H1 (cell line): ENCODE data around the gene TMEM183A. TPM values are rescaled to one million over a fixed set of nuclear protein-coding genes. Genes with fewer than 3 reads are reported as not detected.
A peak's percentile ranks its signal among the peaks of the same experiment; 100 is the strongest.

Source experiments
- CTCF ChIA-PET: fragments of 300-600 bp; sonication (Branson Sonifier 250); formaldehyde crosslinking; loops from one replicate; lab custom pipeline; 2021; ENCODE audit not compliant: partially characterized antibody; lab: Charles Lee
- POLR2A ChIA-PET: fragments of 300-600 bp; sonication (Branson Sonifier 250); formaldehyde crosslinking; loops from one replicate; lab custom pipeline; 2021; ENCODE audit warnings: inconsistent platforms; ENCODE audit not compliant: partially characterized antibody; lab: Charles Lee
- DNase-seq, 2 experiments: peaks; one replicate each; pipeline versions ENCODE4 v3.0.0 to v3.0.0-alpha.2; 2010 to 2022; ENCODE audit warnings: low spot score in 2 of 2, low read depth in 1 of 2, mixed read lengths in 1 of 2
- FAIRE-seq: peaks from 2 replicates; lab custom pipeline; 2011; peaks lifted over from hg19 to GRCh38; lab: Jason Lieb, UNC
- H2AFZ ChIP-seq: 2 replicates; pipeline ENCODE4 v1.8.1; 2012; ENCODE audit warnings: low read length, inconsistent platforms
- H2AK5ac ChIP-seq: 2 replicates; pipeline ENCODE4 v1.6.1; 2013; ENCODE audit warnings: low read depth, low read length
- H2BK120ac ChIP-seq: replicated peaks from 2 replicates; pipeline ENCODE3; 2013; ENCODE audit warnings: low read depth, low read length, inconsistent platforms
- H2BK12ac ChIP-seq: 2 replicates; pipeline ENCODE4 v1.6.1; 2013; ENCODE audit warnings: low read depth, low read length
- H2BK15ac ChIP-seq: 2 replicates; pipeline ENCODE4 v1.6.1; 2013; ENCODE audit warnings: low read length
- H2BK20ac ChIP-seq: 2 replicates; pipeline ENCODE4 v1.6.1; 2013; ENCODE audit warnings: low read length
- H2BK5ac ChIP-seq: 2 replicates; pipeline ENCODE4 v1.6.1; 2013; ENCODE audit warnings: low read depth, low read length
- H3K14ac ChIP-seq: 2 replicates; pipeline ENCODE4 v1.6.1; 2013; ENCODE audit warnings: inconsistent platforms; ENCODE audit not compliant: insufficient read length
- H3K18ac ChIP-seq: 2 replicates; pipeline ENCODE4 v1.6.1; 2013; ENCODE audit warnings: low read length; ENCODE audit errors: extremely low read depth
- H3K23ac ChIP-seq: 2 replicates; pipeline ENCODE4 v1.6.1; 2013; ENCODE audit warnings: inconsistent platforms; ENCODE audit not compliant: insufficient read length
- H3K23me2 ChIP-seq: 2 replicates; pipeline ENCODE4 v1.6.1; 2013; ENCODE audit warnings: low read depth, low read length
- H3K27ac ChIP-seq: 2 replicates; pipeline ENCODE4 v1.6.1; 2011; ENCODE audit warnings: low read depth, low read length, inconsistent platforms
- H3K27me3 ChIP-seq, 4 experiments: replicated peaks in 1 of 4; 1 replicate in 1 of 4; 2 replicates in 3 of 4; pipeline versions ENCODE4 v1.6.1 to v1.8.1; 2011 to 2013; ENCODE audit warnings: low read length in 3 of 4, mild to moderate bottlenecking in 3 of 4, inconsistent platforms in 2 of 4, mixed read lengths in 2 of 4, moderate library complexity in 1 of 4; ENCODE audit not compliant: control insufficient read depth in 3 of 4, insufficient read depth in 3 of 4; ENCODE audit errors: extremely low read depth in 1 of 4
- H3K36me3 ChIP-seq, 4 experiments: 2 replicates each; pipeline versions ENCODE4 v1.6.1 to v1.8.1; 2011 to 2013; ENCODE audit warnings: mild to moderate bottlenecking in 4 of 4, low read length in 3 of 4, moderate library complexity in 2 of 4, control low read depth in 1 of 4, inconsistent platforms in 1 of 4; ENCODE audit not compliant: insufficient read depth in 4 of 4, control insufficient read depth in 2 of 4
- H3K4ac ChIP-seq: replicated peaks from 2 replicates; pipeline ENCODE3; 2013; ENCODE audit warnings: low read length, low read depth, mixed read lengths, inconsistent platforms; ENCODE audit not compliant: insufficient read length
- H3K4me1 ChIP-seq, 4 experiments: replicated peaks in 1 of 4; 1 replicate in 1 of 4; 2 replicates in 3 of 4; pipeline versions ENCODE4 v1.6.1 to v1.8.1; 2011 to 2013; ENCODE audit warnings: low read length in 3 of 4, inconsistent platforms in 2 of 4, mixed read lengths in 1 of 4; ENCODE audit not compliant: insufficient read depth in 4 of 4, control insufficient read depth in 3 of 4
- H3K4me2 ChIP-seq, 2 experiments: 2 replicates each; pipeline versions ENCODE4 v1.6.1 to v1.8.1; 2011 to 2013; ENCODE audit warnings: low read depth in 2 of 2, low read length in 2 of 2, control low read depth in 1 of 2, inconsistent platforms in 1 of 2, mild to moderate bottlenecking in 1 of 2; ENCODE audit not compliant: insufficient read depth in 1 of 2
- H3K4me3 ChIP-seq, 4 experiments: fragments of 200-600, 300-600 bp in 1 of 4; sonication (generic), shearing (Covaris generic), sonication (Bioruptor Twin) in 1 of 4; 2 replicates each; pipeline versions ENCODE4 v1.5.1 to v1.8.1; 2011 to 2016; ENCODE audit warnings: low read length in 4 of 4, low read depth in 3 of 4, control low read depth in 2 of 4, inconsistent platforms in 2 of 4, mild to moderate bottlenecking in 2 of 4, mixed read lengths in 1 of 4, moderate library complexity in 1 of 4; ENCODE audit not compliant: insufficient read depth in 2 of 4; ENCODE audit errors: extremely low read depth in 1 of 4
- H3K56ac ChIP-seq: replicated peaks from 2 replicates; pipeline ENCODE3; 2013; ENCODE audit warnings: low read depth, mild to moderate bottlenecking, mixed read lengths, low read length, inconsistent platforms; ENCODE audit not compliant: insufficient read length
- H3K79me1 ChIP-seq: 2 replicates; pipeline ENCODE4 v1.6.1; 2013; ENCODE audit warnings: low read depth, low read length, control low read depth
- H3K79me2 ChIP-seq, 2 experiments: 2 replicates each; pipeline versions ENCODE4 v1.6.1 to v1.8.1; 2012 to 2013; ENCODE audit warnings: low read length in 2 of 2, mild to moderate bottlenecking in 2 of 2, inconsistent platforms in 1 of 2; ENCODE audit not compliant: insufficient read depth in 2 of 2, control insufficient read depth in 1 of 2
- H3K9ac ChIP-seq, 4 experiments: replicated peaks in 1 of 4; 1 replicate in 1 of 4; 2 replicates in 3 of 4; pipeline versions ENCODE4 v1.6.1 to v1.8.1; 2011 to 2013; ENCODE audit warnings: low read depth in 3 of 4, low read length in 3 of 4, control low read depth in 2 of 4, mild to moderate bottlenecking in 2 of 4, moderate library complexity in 2 of 4, inconsistent platforms in 1 of 4; ENCODE audit errors: extremely low read depth in 1 of 4
- H3K9me3 ChIP-seq, 2 experiments: 2 replicates each; pipeline versions ENCODE4 v1.6.1 to v1.8.1; 2012 to 2013; ENCODE audit warnings: mild to moderate bottlenecking in 2 of 2, moderate library complexity in 2 of 2, control low read depth in 1 of 2, inconsistent platforms in 1 of 2, low read depth in 1 of 2, low read length in 1 of 2, mixed read lengths in 1 of 2; ENCODE audit not compliant: insufficient read depth in 2 of 2
- H4K20me1 ChIP-seq, 2 experiments: replicated peaks in 1 of 2; 2 replicates each; pipeline versions ENCODE3 to v1.8.1; 2011 to 2013; ENCODE audit warnings: inconsistent platforms in 2 of 2, low read length in 2 of 2, mild to moderate bottlenecking in 1 of 2; ENCODE audit not compliant: insufficient read depth in 2 of 2, control insufficient read depth in 1 of 2
- H4K5ac ChIP-seq: 2 replicates; pipeline ENCODE4 v1.6.1; 2013; ENCODE audit warnings: low read length, low read depth, mixed read lengths, inconsistent platforms; ENCODE audit not compliant: insufficient read length
- H4K8ac ChIP-seq: 2 replicates; pipeline ENCODE4 v1.8.0; 2013; ENCODE audit warnings: mild to moderate bottlenecking, moderate library complexity, low read length, inconsistent platforms; ENCODE audit not compliant: insufficient read depth; ENCODE audit errors: extremely low read depth
- H4K91ac ChIP-seq: replicated peaks from 2 replicates; pipeline ENCODE3; 2013; ENCODE audit warnings: low read length, mixed read lengths, inconsistent platforms; ENCODE audit not compliant: insufficient read length
- CTCF ChIP-seq, 3 experiments: IDR thresholded peaks; 1 replicate in 2 of 3; 2 replicates in 1 of 3; pipeline versions ENCODE4 v1.5.1 to v1.6.1; 2011; ENCODE audit warnings: low read length in 3 of 3, mild to moderate bottlenecking in 3 of 3, inconsistent platforms in 2 of 3, low read depth in 1 of 3, moderate library complexity in 1 of 3; ENCODE audit not compliant: insufficient read depth in 1 of 3; ENCODE audit errors: control extremely low read depth in 1 of 3
- SIN3A ChIP-seq, 2 experiments: IDR thresholded peaks in 1 of 2; conservative IDR thresholded peaks in 1 of 2; 2 replicates each; pipeline ENCODE4 v1.6.1; 2011 to 2012; ENCODE audit warnings: low read length in 2 of 2, improper control_type of control experiment in 1 of 2, low read depth in 1 of 2, mild to moderate bottlenecking in 1 of 2
- WGBS, 2 experiments: shearing (Covaris generic) in 1 of 2; methylation state at CpG; one replicate each; pipeline versions ENCODE4 v1.1.6 to v1.1.7; 2013 to 2015; ENCODE audit warnings: low lambda C conversion rate in 2 of 2, mixed read lengths in 2 of 2, inconsistent platforms in 1 of 2, low coverage in 1 of 2, missing lambda C conversion rate in 1 of 2; ENCODE audit not compliant: insufficient replicate concordance in 2 of 2, insufficient coverage in 1 of 2, insufficient read length in 1 of 2; ENCODE audit errors: extremely low coverage in 1 of 2, missing lambda C conversion rate in 1 of 2; 5-methylcytosine and 5-hydroxymethylcytosine counted together
- polyA plus RNA-seq, 7 experiments: library from polyadenylated mRNA; depleted of rRNA in 3 of 7; stranded (reverse) in 5 of 7; unstranded in 2 of 7; fragments of >200 nt in 5 of 7; fragments of 200-250 nt in 2 of 7; gene quantifications; 1 replicate in 5 of 7; 2 replicates in 1 of 7; 4 replicates in 1 of 7; pipeline versions ENCODE4 v1.2.1 to v1.2.3, GENCODE V29; 2011 to 2013; ENCODE audit warnings: missing spikeins in 2 of 7, mixed read lengths in 2 of 7
- total RNA-seq: library from RNA; stranded (reverse); fragmentation: NEBNext Ultra II Directional; extraction: Animal tissue kit (Norgen Biotek cat#: 25700); gene quantifications from 2 replicates; pipeline ENCODE4 v1.2.1, GENCODE V29; 2021

Gene TMEM183A
- total and polyA plus RNA-seq, 2 of the 8 experiments (the other 6 are each of a cell fraction or from before 2014, with no cell fraction given), result 107 to 173 TPM

GRCh38 chr1:203035111-203036000, 28.2 kb downstream of the TMEM183A start:
- POLR2A ChIA-PET, result interaction anchor here (1.3 to 2.1 kb wide), 5 partner anchors 8 to 28 kb away, joined by 3 to 8 read pairs (median 6); partner anchors contain the start of genes PPFIA4 and TMEM183A
- DNase-seq, result no peak

More at GRCh38 chr1:203035111-203036000, 28.2 kb downstream of the TMEM183A start:
- peak overlapping the region; percentile 29; the same call in 1 of the 2 replicates for H2BK5ac ChIP-seq
- no peak overlapping the region for H2BK120ac ChIP-seq
- no peaks in the 10 kb centered on the region; a peak in 1 of 8 replicates for H3K36me3 ChIP-seq
- no peak overlapping the region for H3K9ac ChIP-seq
- H3K4me3 ChIP-seq, result no peak overlapping the region
- H4K20me1 ChIP-seq, result no peaks in the 10 kb centered on the region
- H3K56ac ChIP-seq, result no peak overlapping the region
- no peak overlapping the region for H2BK20ac ChIP-seq
- H2BK12ac ChIP-seq, result no peak overlapping the region
- 81% methylated on average over 15 of the region's 15 CpGs; no CpG with 5 or more reads in 1 of the 2 experiments for WGBS, 2 experiments
- no peak overlapping the region for H3K27ac ChIP-seq
- no peak overlapping the region for H2AK5ac ChIP-seq
- no peak overlapping the region for H3K4me2 ChIP-seq
- no peak overlapping the region for H3K14ac ChIP-seq
- H4K8ac ChIP-seq, result no peak overlapping the region
- no peaks in the 10 kb centered on the region for H3K23me2 ChIP-seq
- CTCF ChIA-PET, result interaction anchor here (0.6 to 49.7 kb wide), 23 partner anchors 9 to 252 kb away, joined by 3 to 1089 read pairs (median 4); partner anchors contain the start of genes ADORA1, PPFIA4 and TMEM183A
- no peak overlapping the region for H3K23ac ChIP-seq
- H2BK15ac ChIP-seq, result no peak overlapping the region
- FAIRE-seq, result no peak
- no peak overlapping the region for H4K5ac ChIP-seq
- TF ChIP-seq CTCF (IDR thresholded peaks at IDR 0.05; ENCODE audit: control extremely low read depth in 1 of 3, insufficient read depth in 1 of 3, low read depth in 1 of 3, low read length in 3 of 3) (peak in 1 of 3 experiments; percentile 6; a peak in 2 of 4 replicates), SIN3A (conservative IDR thresholded peaks at IDR 0.05 in 1 of 2, IDR thresholded peaks at IDR 0.05 in 1 of 2; ENCODE audit: low read depth in 1 of 2, low read length in 2 of 2) (no peak)
- H4K91ac ChIP-seq, result no peak overlapping the region
- no peak overlapping the region for H2AFZ ChIP-seq
- no peaks in the 10 kb centered on the region for H3K79me2 ChIP-seq
- H3K79me1 ChIP-seq, result no peaks in the 10 kb centered on the region; the same call in 1 of the 2 replicates
- no peaks in the 10 kb centered on the region for H3K9me3 ChIP-seq
- H3K27me3 ChIP-seq, result no peaks in the 10 kb centered on the region
- 0 out of 2 replicates have a peak overlapping the region, but pooled peaks have one; percentile 14 for H3K18ac ChIP-seq
- H3K4ac ChIP-seq, result peak overlapping the region; percentile 57
- H3K4me1 ChIP-seq, result peaks cover 2 to 15% (median 5%) of the 10 kb centered on the region in 4 experiments
